Esophagus muscularis mucosa (tissue), 4 donors: ENCODE data around the gene FN1. TPM values are rescaled to one million over a fixed set of nuclear protein-coding genes. Genes with fewer than 3 reads are reported as not detected.
"Not testable (repeated sequence)": the region's sequence is repeated elsewhere in the genome, so short reads cannot be mapped to it uniquely, and the experiment has no call there.

Experiments
- DNase-seq: peaks from one replicate; pipeline ENCODE4 v3.0.0-alpha.2; 2017; ENCODE audit errors: extremely low spot score
- H3K27ac ChIP-seq, 4 donors: fragments of 200-600 bp; sonication (generic); replicated peaks in 1 of 4; 1 replicate in 3 of 4; 2 replicates in 1 of 4; pipeline ENCODE4 v1.5.1; 2016 to 2019; ENCODE audit warnings: mild to moderate bottlenecking in 1 of 4
- H3K27me3 ChIP-seq, 4 donors: fragments of 200-600 bp; sonication (generic); one replicate each; pipeline versions ENCODE4 v1.5.1 to v1.6.0; 2016 to 2019
- H3K36me3 ChIP-seq, 4 donors: fragments of 200-600 bp; sonication (generic); one replicate each; pipeline ENCODE4 v1.5.1; 2016 to 2019
- H3K4me1 ChIP-seq, 4 donors: fragments of 200-600 bp; sonication (generic); one replicate each; pipeline ENCODE4 v1.5.1; 2016 to 2019
- H3K4me3 ChIP-seq, 4 donors: fragments of 200-600 bp; sonication (generic); 1 replicate in 2 of 4; 2 replicates in 2 of 4; pipeline ENCODE4 v1.5.1; 2016 to 2019; ENCODE audit warnings: mild to moderate bottlenecking in 4 of 4, moderate library complexity in 1 of 4
- H3K9me3 ChIP-seq, 4 donors: fragments of 200-600 bp; sonication (generic); 1 replicate in 3 of 4; 2 replicates in 1 of 4; pipeline ENCODE4 v1.5.1; 2016 to 2019
- EP300 ChIP-seq: sonication (generic); formaldehyde crosslinking; IDR thresholded peaks from one replicate; pipeline ENCODE4 v1.6.1; 2017; ENCODE audit warnings: antibody characterized with exemption
- POLR2A ChIP-seq: fragments of 450-650 bp; IDR thresholded peaks from one replicate; pipeline ENCODE4 v1.6.1; 2017; ENCODE audit warnings: antibody characterized with exemption, moderate library complexity, mild to moderate bottlenecking, low read depth
- POLR2AphosphoS5 ChIP-seq, 2 donors: sonication (generic); formaldehyde crosslinking; IDR thresholded peaks; one replicate each; pipeline ENCODE4 v1.6.1; 2017; ENCODE audit warnings: antibody characterized with exemption in 2 of 2
- WGBS: methylation state at CpG from one replicate; pipeline ENCODE4 v1.1.5; 2018; 5-methylcytosine and 5-hydroxymethylcytosine counted together
- intact Hi-C: fragments of 100-400 bp; cut with DNase I; formaldehyde crosslinking; loops from one replicate; pipeline ENCODE4 v1.15.1; 2023
- total RNA-seq, 4 donors: library from RNA; depleted of rRNA; stranded (reverse); fragments of >200 nt; gene quantifications; one replicate each; pipeline versions ENCODE4 v1.1.0 to v1.2.1, GENCODE V29; 2016
- TF ChIP-seq, protein P1 (sequence below), 3 experiments: fragments of 200-600 bp in 2 of 3; fragments of 450-650 bp in 1 of 3; sonication (generic) in 2 of 3; IDR thresholded peaks; one replicate each; pipeline ENCODE4 v1.5.1; 2017 to 2019; ENCODE audit warnings: antibody characterized with exemption in 3 of 3, mild to moderate bottlenecking in 2 of 3, moderate library complexity in 1 of 3

Gene FN1
- total RNA-seq, 4 donors from 2014 or later: 2,256 to 4,873 (median 2,950) TPM

DNA sequence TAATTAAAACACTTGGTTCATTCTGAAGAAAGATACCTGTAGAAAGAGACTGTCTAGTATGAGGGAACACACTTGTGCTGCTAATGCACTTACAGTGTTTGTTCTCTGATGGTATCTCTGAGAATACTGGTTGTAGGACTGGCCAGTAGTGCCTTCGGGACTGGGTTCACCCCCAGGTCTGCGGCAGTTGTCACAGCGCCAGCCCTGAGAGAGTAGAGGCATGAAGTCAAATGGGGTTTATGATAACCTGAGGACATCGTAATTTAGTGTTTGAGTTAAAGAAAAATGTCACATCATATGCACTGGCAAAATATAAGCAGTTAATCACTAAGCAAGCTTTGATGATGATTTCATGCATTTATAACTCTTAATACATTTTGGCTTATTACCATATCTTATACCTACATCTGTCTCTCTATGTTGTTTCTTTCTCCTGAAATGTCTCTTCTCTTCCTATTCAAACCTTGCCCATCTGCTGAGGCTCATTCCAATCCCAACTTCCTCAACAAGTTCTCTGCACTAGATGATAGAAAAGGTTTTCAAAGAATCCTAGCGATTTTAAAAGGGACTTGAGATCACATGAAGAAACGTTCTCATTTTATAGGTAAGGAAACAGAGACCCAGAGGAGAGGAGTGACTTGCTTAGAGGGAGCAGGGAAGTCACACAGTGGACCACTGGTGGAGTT, 73.8 kb downstream of the FN1 start:
- Histone ChIP-seq H3K9me3 (no peaks in the 10 kb centered on the region), H3K4me1 (peaks cover 0 to 10% (median 5%) of the 10 kb centered on the region in 4 donors), H3K27me3 (no peaks in the 10 kb centered on the region), H3K4me3 (no peak overlapping the region), H3K36me3 (peaks cover 48 to 82% (median 65%) of the 10 kb centered on the region in 4 donors), H3K27ac (peak overlapping the region in 1 of 4 donors; percentile 20)
- TF ChIP-seq EP300: no peak
- TF ChIP-seq, protein P1, sequence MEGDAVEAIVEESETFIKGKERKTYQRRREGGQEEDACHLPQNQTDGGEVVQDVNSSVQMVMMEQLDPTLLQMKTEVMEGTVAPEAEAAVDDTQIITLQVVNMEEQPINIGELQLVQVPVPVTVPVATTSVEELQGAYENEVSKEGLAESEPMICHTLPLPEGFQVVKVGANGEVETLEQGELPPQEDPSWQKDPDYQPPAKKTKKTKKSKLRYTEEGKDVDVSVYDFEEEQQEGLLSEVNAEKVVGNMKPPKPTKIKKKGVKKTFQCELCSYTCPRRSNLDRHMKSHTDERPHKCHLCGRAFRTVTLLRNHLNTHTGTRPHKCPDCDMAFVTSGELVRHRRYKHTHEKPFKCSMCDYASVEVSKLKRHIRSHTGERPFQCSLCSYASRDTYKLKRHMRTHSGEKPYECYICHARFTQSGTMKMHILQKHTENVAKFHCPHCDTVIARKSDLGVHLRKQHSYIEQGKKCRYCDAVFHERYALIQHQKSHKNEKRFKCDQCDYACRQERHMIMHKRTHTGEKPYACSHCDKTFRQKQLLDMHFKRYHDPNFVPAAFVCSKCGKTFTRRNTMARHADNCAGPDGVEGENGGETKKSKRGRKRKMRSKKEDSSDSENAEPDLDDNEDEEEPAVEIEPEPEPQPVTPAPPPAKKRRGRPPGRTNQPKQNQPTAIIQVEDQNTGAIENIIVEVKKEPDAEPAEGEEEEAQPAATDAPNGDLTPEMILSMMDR (IDR thresholded peaks at IDR 0.05): no peak
- no peak for TF ChIP-seq POLR2AphosphoS5 (IDR thresholded peaks at IDR 0.05)
- TF ChIP-seq POLR2A: no peak
- intact Hi-C loops: no loop called here
- DNase-seq: peak; percentile 24
- WGBS: 77% methylated on average over 6 of the region's 6 CpGs

DNA sequence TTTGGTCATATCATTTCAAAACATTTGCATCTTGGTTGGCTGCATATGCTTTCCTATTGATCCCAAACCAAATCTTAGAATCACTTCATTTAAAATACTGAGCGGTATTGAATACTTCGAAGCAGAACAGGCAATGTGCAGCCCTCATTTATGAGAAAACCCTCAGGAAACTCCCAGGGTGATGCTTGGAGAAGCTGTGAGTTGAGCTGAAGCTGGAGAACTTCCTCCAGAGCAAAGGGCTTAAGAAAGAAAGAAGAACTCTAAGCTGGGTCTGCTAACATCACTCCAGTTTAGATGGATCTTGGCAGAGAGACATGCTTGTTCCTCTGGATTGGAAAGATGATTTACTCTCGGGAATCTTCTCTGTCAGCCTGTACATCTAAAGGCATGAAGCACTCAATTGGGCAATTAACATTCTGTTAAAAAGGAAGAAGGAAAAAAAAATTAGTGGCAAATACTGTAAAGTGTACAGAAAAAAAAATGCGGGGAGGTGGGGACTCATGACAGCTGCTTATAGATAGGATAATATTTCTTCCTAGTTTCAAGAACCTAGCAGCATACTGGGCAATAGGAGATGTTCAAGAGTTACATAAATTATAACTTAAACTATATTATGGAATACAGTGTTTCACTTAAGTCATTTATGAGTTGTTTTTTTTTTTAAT, 74.5 kb downstream of the FN1 start:
- H3K36me3 ChIP-seq: peaks cover 48 to 75% (median 61%) of the 10 kb centered on the region in 4 donors
- 83% methylated on average over 4 of the region's 4 CpGs for WGBS

DNA sequence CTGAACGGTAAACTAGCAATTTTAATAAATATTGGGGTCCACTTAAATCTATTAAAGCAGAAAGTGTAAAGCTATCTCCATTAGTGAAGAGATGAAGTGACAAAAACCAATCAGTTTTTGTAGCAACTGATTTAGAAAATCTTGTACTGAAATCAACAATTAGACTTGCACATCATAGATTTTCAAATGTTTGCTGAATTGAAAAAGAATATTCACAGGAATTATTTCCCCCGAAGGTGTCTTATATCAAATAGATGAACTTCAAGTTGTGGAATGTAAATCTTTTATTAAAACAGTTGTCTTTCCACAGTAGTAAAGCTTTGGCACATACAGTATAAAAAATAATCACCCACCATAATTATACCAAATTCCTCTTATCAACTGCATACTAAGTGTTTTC, 75.3 kb downstream of the FN1 start:
- H3K9me3 ChIP-seq: no peaks in the 10 kb centered on the region
- H3K27me3 ChIP-seq: no peaks in the 10 kb centered on the region
- H3K36me3 ChIP-seq: peaks cover 48 to 68% (median 56%) of the 10 kb centered on the region in 4 donors
- H3K4me3 ChIP-seq: no peak overlapping the region
- WGBS: 74% methylated on average over 2 of the region's 2 CpGs
- intact Hi-C loops: no loop called here
- no peak for TF ChIP-seq POLR2AphosphoS5 (IDR thresholded peaks at IDR 0.05)
- no peak for TF ChIP-seq POLR2A
- TF ChIP-seq EP300: no peak
- TF ChIP-seq, protein P1 (IDR thresholded peaks at IDR 0.05): no peak
- peaks cover 0 to 10% (median 5%) of the 10 kb centered on the region in 4 donors for H3K4me1 ChIP-seq
- no peak overlapping the region for H3K27ac ChIP-seq
- no peak for DNase-seq

More for the DNA sequence above, 74.5 kb downstream of the FN1 start:
- intact Hi-C loops: no loop called here
- no peaks in the 10 kb centered on the region for H3K9me3 ChIP-seq
- TF ChIP-seq, protein P1 (IDR thresholded peaks at IDR 0.05): no peak
- TF ChIP-seq POLR2AphosphoS5 (IDR thresholded peaks at IDR 0.05): no peak
- TF ChIP-seq EP300: no peak
- no peak for TF ChIP-seq POLR2A
- no peaks in the 10 kb centered on the region for H3K27me3 ChIP-seq
- no peak overlapping the region for H3K27ac ChIP-seq
- peaks cover 0 to 10% (median 5%) of the 10 kb centered on the region in 4 donors for H3K4me1 ChIP-seq
- DNase-seq: peak; percentile 57
- H3K4me3 ChIP-seq: no peak overlapping the region

DNA sequence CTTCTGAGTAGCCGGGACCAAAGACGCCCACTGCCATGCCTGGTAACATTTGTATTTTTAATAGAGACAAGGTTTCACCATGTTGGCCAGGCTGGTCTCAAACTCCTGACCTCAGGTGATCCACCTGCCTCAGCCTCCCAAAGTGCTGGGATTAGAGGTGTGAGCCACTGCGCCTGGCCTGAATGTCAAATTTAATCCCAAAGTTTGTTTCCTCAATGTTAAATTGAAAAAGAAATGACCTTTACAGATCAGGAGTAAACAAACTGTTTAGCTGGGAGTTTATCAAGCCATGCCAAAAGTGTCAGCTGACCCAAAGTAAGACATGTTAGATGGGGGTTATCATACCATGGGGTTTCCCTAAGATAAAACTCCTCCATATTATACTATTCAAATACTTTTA, 75.8 kb downstream of the FN1 start:
- H3K27me3 ChIP-seq, H3K4me3 ChIP-seq, H3K27ac ChIP-seq, intact Hi-C loops, DNase-seq, H3K9me3 ChIP-seq: not testable (repeated sequence)
- peaks cover 42 to 63% (median 51%) of the 10 kb centered on the region in 4 donors for H3K36me3 ChIP-seq
- peaks cover 0 to 10% (median 5%) of the 10 kb centered on the region in 4 donors for H3K4me1 ChIP-seq
- WGBS: 86% methylated on average over 3 of the region's 3 CpGs

DNA sequence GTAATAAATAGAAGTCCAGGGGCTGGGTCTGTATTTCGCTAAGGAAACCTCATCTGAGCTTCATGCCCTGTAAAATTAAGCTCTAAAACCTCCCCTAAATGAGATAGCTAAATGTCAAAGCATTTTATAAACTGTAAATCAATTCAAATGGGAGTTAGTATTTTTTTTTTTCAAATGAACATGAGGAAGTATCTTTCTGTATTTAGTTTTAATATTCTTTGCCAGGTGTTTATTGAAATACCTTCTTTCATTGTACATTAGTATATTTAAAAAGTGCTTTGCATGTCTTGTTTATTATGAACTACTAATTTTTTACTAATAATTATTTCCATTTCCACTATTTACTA, 76.3 kb downstream of the FN1 start:
- Histone ChIP-seq H3K9me3 (no peaks in the 10 kb centered on the region), H3K27ac (peak overlapping the region in 1 of 4 donors; percentile 5), H3K36me3 (peaks cover 37 to 57% (median 46%) of the 10 kb centered on the region in 4 donors), H3K4me1 (peaks cover 0 to 11% (median 5%) of the 10 kb centered on the region in 4 donors), H3K27me3 (no peaks in the 10 kb centered on the region), H3K4me3 (no peak overlapping the region)
- WGBS: 100% methylated on average over 1 of the region's 1 CpG
- intact Hi-C loops: no loop called here
- TF ChIP-seq, protein P1 (IDR thresholded peaks at IDR 0.05): no peak
- TF ChIP-seq EP300 (no peak), POLR2AphosphoS5 (IDR thresholded peaks at IDR 0.05) (no peak), POLR2A (no peak)
- DNase-seq: no peak
